Measurements from ENCODE around the gene SLC6A15. TPM values are rescaled to one million over a fixed set of nuclear protein-coding genes. Genes with fewer than 3 reads are reported as not detected.

Gene SLC6A15
- total and polyA plus RNA-seq, 2 of the 8 experiments (the other 6 are each of a cell fraction or from before 2014, with no cell fraction given), result 3.1 to 42.0 TPM

DNA sequence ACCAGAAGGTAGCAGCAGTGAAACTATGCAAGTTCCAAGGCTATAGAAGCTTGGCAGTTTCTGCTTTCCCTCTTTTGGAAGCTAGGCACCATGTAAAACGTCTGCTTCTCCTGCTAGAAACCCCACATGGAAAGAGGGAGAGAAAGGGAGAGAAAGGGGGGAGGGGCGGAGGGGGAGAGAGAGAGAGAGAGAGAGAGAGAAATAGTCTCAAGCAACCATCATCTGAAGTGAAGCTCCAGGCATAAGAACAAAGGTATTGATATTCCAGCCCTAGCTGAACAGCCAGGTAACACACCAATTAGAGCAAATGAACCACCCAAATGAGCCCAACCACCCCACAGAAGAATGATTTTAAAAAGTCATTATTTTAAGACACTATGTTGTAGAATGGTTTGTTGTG is 8.5 kb downstream of the SLC6A15 start:
- no peaks in the 10 kb centered on the region for H3K23me2 ChIP-seq (ENCODE audit: low read depth, low read length)
- no peak overlapping the region for H3K56ac ChIP-seq (replicated peaks; ENCODE audit: insufficient read length, low read depth, low read length)
- DNase-seq (ENCODE audit: low read depth in 1 of 2, low spot score in 2 of 2) (no peak), FAIRE-seq (no peak)
- H3K23ac ChIP-seq (ENCODE audit: insufficient read length), result no peak overlapping the region
- H4K91ac ChIP-seq (replicated peaks; ENCODE audit: insufficient read length, low read length), result no peak overlapping the region
- H2BK20ac ChIP-seq (ENCODE audit: low read length), result no peak overlapping the region
- no peaks in the 10 kb centered on the region; the same call in 1 of the 2 replicates for H3K79me1 ChIP-seq (ENCODE audit: low read depth, low read length)
- no peak overlapping the region for H3K14ac ChIP-seq (ENCODE audit: insufficient read length)
- H2BK120ac ChIP-seq (replicated peaks; ENCODE audit: low read depth, low read length), result no peak overlapping the region
- H3K27ac ChIP-seq (ENCODE audit: low read depth, low read length), result no peak overlapping the region
- peaks cover 0 to 57% of the 10 kb centered on the region in 2 experiments; a peak in 2 of 4 replicates for H3K79me2 ChIP-seq (ENCODE audit: control insufficient read depth in 1 of 2, insufficient read depth in 2 of 2, low read length in 2 of 2)
- no peak overlapping the region for H4K8ac ChIP-seq (ENCODE audit: extremely low read depth, insufficient read depth, low read length)
- POLR2A ChIA-PET (ENCODE audit: partially characterized antibody), result interaction anchor here (1.0 kb wide), 1 partner anchor 8 kb away, joined by 3 read pairs; the partner anchor contains the start of gene SLC6A15
- CTCF ChIA-PET (ENCODE audit: partially characterized antibody), result interaction anchor here (0.6 to 1.0 kb wide), 3 partner anchors 30 to 590 kb away, joined by 3 read pairs; no protein-coding TSS in a partner anchor
- H4K20me1 ChIP-seq (replicated peaks in 1 of 2; ENCODE audit: control insufficient read depth in 1 of 2, insufficient read depth in 2 of 2, low read length in 2 of 2), result no peaks in the 10 kb centered on the region
- no peak overlapping the region for H4K5ac ChIP-seq (ENCODE audit: insufficient read length, low read depth, low read length)
- no peak overlapping the region for H2AFZ ChIP-seq (ENCODE audit: low read length)
- no peak overlapping the region for H3K4me2 ChIP-seq (ENCODE audit: insufficient read depth in 1 of 2, low read depth in 2 of 2, low read length in 2 of 2)
- H2BK15ac ChIP-seq (ENCODE audit: low read length), result no peak overlapping the region
- TF ChIP-seq ZNF274 (IDR thresholded peaks at IDR 0.05; ENCODE audit: borderline replicate concordance, extremely low read depth, low read length), result no peak
- TF ChIP-seq TBP (IDR thresholded peaks at IDR 0.05; ENCODE audit: low read depth, low read length), result no peak
- no peak for TF ChIP-seq PHF8 (conservative IDR thresholded peaks at IDR 0.05; ENCODE audit: low read depth, low read length)
- TF ChIP-seq RFX5 (IDR thresholded peaks at IDR 0.05; ENCODE audit: borderline replicate concordance, low read depth, low read length), result no peak
- TF ChIP-seq, protein P1, sequence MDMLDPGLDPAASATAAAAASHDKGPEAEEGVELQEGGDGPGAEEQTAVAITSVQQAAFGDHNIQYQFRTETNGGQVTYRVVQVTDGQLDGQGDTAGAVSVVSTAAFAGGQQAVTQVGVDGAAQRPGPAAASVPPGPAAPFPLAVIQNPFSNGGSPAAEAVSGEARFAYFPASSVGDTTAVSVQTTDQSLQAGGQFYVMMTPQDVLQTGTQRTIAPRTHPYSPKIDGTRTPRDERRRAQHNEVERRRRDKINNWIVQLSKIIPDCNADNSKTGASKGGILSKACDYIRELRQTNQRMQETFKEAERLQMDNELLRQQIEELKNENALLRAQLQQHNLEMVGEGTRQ (IDR thresholded peaks at IDR 0.05; ENCODE audit: low read length), result no peak
- TF ChIP-seq JUND (IDR thresholded peaks at IDR 0.05; ENCODE audit: low read length), result peak; percentile 67; the same call in 1 of the 2 replicates
- no peak overlapping the region for H2BK5ac ChIP-seq (ENCODE audit: low read depth, low read length)
- H3K4ac ChIP-seq (replicated peaks; ENCODE audit: insufficient read length, low read depth, low read length), result no peak overlapping the region
- no peaks in the 10 kb centered on the region for H3K36me3 ChIP-seq (ENCODE audit: control insufficient read depth in 2 of 4, insufficient read depth in 4 of 4, low read length in 3 of 4)
- WGBS, 2 experiments (ENCODE audit: extremely low coverage in 1 of 2, insufficient coverage in 1 of 2, insufficient read length in 1 of 2, insufficient replicate concordance in 2 of 2, low coverage in 1 of 2, low lambda C conversion rate in 2 of 2, missing lambda C conversion rate in 1 of 2), result no CpG with 5 or more reads among the region's 2 CpGs
- H3K27me3 ChIP-seq (replicated peaks in 1 of 4; ENCODE audit: control insufficient read depth in 3 of 4, extremely low read depth in 1 of 4, insufficient read depth in 3 of 4, low read length in 3 of 4), result no peaks in the 10 kb centered on the region
- H3K9me3 ChIP-seq (ENCODE audit: insufficient read depth in 2 of 2, low read depth in 1 of 2, low read length in 1 of 2), result no peaks in the 10 kb centered on the region
- 0 out of 7 replicates have a peak overlapping the region, but pooled peaks of 1 of the 4 experiments have one; percentile 11 for H3K9ac ChIP-seq (replicated peaks in 1 of 4; ENCODE audit: extremely low read depth in 1 of 4, low read depth in 3 of 4, low read length in 3 of 4)
- no peak overlapping the region for H2BK12ac ChIP-seq (ENCODE audit: low read depth, low read length)
- no peak overlapping the region for H3K4me3 ChIP-seq (ENCODE audit: extremely low read depth in 1 of 4, insufficient read depth in 2 of 4, low read depth in 3 of 4, low read length in 4 of 4)
- no peak overlapping the region for H3K18ac ChIP-seq (ENCODE audit: extremely low read depth, low read length)
- no peak overlapping the region for H2AK5ac ChIP-seq (ENCODE audit: low read depth, low read length)
- no peaks in the 10 kb centered on the region for H3K4me1 ChIP-seq (replicated peaks in 1 of 4; ENCODE audit: control insufficient read depth in 3 of 4, insufficient read depth in 4 of 4, low read length in 3 of 4)
